ENCODE measurements around the gene SDR9C7. TPM values are rescaled to one million over a fixed set of nuclear protein-coding genes. Genes with fewer than 3 reads are reported as not detected.

The SDR9C7 gene
- total RNA-seq, 1 donor from 2014 or later: not detected

GRCh38 chr12:56873382-56873781 lies 60.8 kb downstream of the SDR9C7 start:
- Mint-ChIP-seq H3K4me1 (ENCODE audit: low read depth) (no peaks in the 10 kb centered on the region), H3K27ac (no peak overlapping the region), H3K4me3 (ENCODE audit: low read depth) (no peak overlapping the region), H3K9me3 (peaks cover 7% of the 10 kb centered on the region), H3K36me3 (ENCODE audit: low read depth) (no peaks in the 10 kb centered on the region), H3K27me3 (ENCODE audit: low read depth) (no peaks in the 10 kb centered on the region)
- DNase-seq (ENCODE audit: low spot score): no peak
- intact Hi-C loops (cut with micrococcal nuclease): no loop called here

Other genes starting within 250 kb of the SDR9C7 start
- gene PTGES3, start 246.1 kb downstream of the SDR9C7 start, total RNA-seq: 293 and 298 TPM in 2 replicates
- 1,037 and 1,093 TPM in 2 replicates for gene NACA, start 209.1 kb downstream of the SDR9C7 start, total RNA-seq
- gene PRIM1, start 182.1 kb downstream of the SDR9C7 start, total RNA-seq: 59.4 and 63.9 TPM in 2 replicates
- gene HSD17B6, start 171.1 kb downstream of the SDR9C7 start, total RNA-seq: 1.2 and 2.9 TPM in 2 replicates
- gene RDH16, start 23.2 kb upstream of the SDR9C7 start, total RNA-seq: 0.30 and 0.41 TPM in 2 replicates
- 10.5 and 10.6 TPM in 2 replicates for gene ZBTB39, start 72.1 kb upstream of the SDR9C7 start, total RNA-seq
- not detected in 2 replicates for gene TAC3, start 82.1 kb upstream of the SDR9C7 start, total RNA-seq
- gene MYO1A, start 115.7 kb upstream of the SDR9C7 start, total RNA-seq: 2.4 and 4.2 TPM in 2 replicates
- gene NEMP1, start 144.4 kb upstream of the SDR9C7 start, total RNA-seq: 79.8 and 86.7 TPM in 2 replicates
- 72.8 and 74.7 TPM in 2 replicates for gene NAB2, start 154.7 kb upstream of the SDR9C7 start, total RNA-seq
- gene STAT6, start 177.0 kb upstream of the SDR9C7 start, total RNA-seq: 333 and 341 TPM in 2 replicates
- 1.8 and 2.1 TPM in 2 replicates for gene LRP1, start 194.1 kb upstream of the SDR9C7 start, total RNA-seq
- not detected in 2 replicates for gene LRP1-AS, start 213.2 kb upstream of the SDR9C7 start, total RNA-seq